NT2/D1 (cell line): ENCODE results near the gene MEN1.

Source experiments
- DNase-seq: peaks from one replicate; pipeline ENCODE4 v3.0.0-alpha.2; 2011; ENCODE audit warnings: low read depth, low spot score
- H3K27me3 ChIP-seq: 2 replicates; pipeline ENCODE4 v1.6.0; 2011; ENCODE audit warnings: mild to moderate bottlenecking; ENCODE audit not compliant: insufficient read length, insufficient read depth
- H3K36me3 ChIP-seq: 2 replicates; pipeline ENCODE4 v1.6.1; 2011; ENCODE audit warnings: mild to moderate bottlenecking, low read length, mixed read lengths; ENCODE audit not compliant: insufficient read depth, insufficient read length
- H3K4me1 ChIP-seq: 2 replicates; pipeline ENCODE4 v1.5.1; 2011; ENCODE audit not compliant: insufficient read depth, insufficient read length
- H3K4me3 ChIP-seq: 2 replicates; pipeline ENCODE4 v1.5.1; 2011; ENCODE audit warnings: low read depth; ENCODE audit not compliant: insufficient read length
- H3K9ac ChIP-seq: 2 replicates; pipeline ENCODE4 v1.6.0; 2011; ENCODE audit warnings: low read depth; ENCODE audit not compliant: insufficient read length
- H3K9me3 ChIP-seq: 2 replicates; pipeline ENCODE4 v1.5.1; 2011; ENCODE audit warnings: mild to moderate bottlenecking, low read length; ENCODE audit not compliant: insufficient read depth
- SUZ12 ChIP-seq: IDR thresholded peaks from 2 replicates; pipeline ENCODE4 v1.6.1; 2011; ENCODE audit not compliant: insufficient read length, insufficient read depth; ENCODE audit errors: extremely low read depth
- YY1 ChIP-seq: IDR thresholded peaks from 2 replicates; pipeline ENCODE4 v1.6.1; 2011; ENCODE audit not compliant: insufficient read length, insufficient read depth
- ZNF274 ChIP-seq: IDR thresholded peaks from 2 replicates; pipeline ENCODE4 v1.6.1; 2011; ENCODE audit warnings: mild to moderate bottlenecking, low read depth, low read length

MEN1 gene

DNA sequence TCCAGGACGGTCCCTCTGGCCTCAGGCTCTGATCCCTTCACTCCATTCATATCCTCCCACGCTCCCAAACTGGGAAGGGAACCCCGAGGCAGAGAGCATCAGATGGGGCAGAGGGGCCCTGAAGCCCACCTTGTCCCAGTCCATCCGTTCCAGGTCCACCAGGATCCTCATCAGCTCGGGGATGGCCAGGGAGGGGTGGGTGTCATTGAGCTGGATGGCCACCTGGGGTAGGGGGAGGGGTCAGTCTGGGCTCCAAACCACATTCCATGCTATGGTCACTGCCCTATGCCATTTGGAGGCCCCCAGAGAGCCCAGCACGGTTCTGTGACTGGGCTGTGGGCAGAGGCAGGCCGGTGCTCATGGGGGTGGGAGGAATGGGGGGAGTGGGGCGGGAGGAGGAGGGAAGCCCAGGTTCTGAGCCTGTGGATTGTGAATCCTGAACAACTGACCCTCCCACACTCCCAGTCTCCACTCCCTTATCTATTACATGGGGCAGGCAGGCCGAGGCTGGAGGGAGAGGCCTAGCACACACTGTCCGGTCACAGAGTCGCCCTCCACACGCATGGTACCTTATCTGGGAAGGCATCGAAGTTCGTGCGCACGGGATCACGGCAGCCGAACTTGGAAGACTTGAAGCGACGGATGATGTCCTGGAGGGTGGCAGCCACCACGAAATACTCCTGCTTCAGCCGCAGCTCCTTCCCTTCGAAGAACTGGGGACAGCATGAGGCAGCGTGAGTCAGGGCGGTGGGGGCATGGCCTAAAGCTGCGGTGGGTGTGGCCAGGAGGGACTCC, 56.0 kb downstream of the MEN1 start:
- Histone ChIP-seq H3K27me3 (no peaks in the 10 kb centered on the region), H3K4me3 (no peak overlapping the region), H3K9me3 (no peaks in the 10 kb centered on the region), H3K4me1 (peaks cover 13% of the 10 kb centered on the region), H3K9ac (no peak overlapping the region), H3K36me3 (no peaks in the 10 kb centered on the region)
- no peak for DNase-seq
- TF ChIP-seq YY1 = no peak
- TF ChIP-seq ZNF274 = no peak
- TF ChIP-seq SUZ12 = no peak
